Measurements from ENCODE around the gene NMNAT2.
A peak's percentile ranks its signal among the peaks of the same experiment; 100 is the strongest.

NMNAT2 gene

GRCh38 chr1:183215076-183215720 is 203.0 kb downstream of the NMNAT2 start:
- no peak overlapping the region for H3K27ac ChIP-seq (ENCODE audit: low read depth, low read length)
- peaks cover 31% of the 10 kb centered on the region for H3K4me1 ChIP-seq (ENCODE audit: control insufficient read depth, insufficient read depth, low read length)
- no peak overlapping the region for H3K4me3 ChIP-seq (ENCODE audit: low read length)
- no peak overlapping the region for H3K9ac ChIP-seq (ENCODE audit: low read length)
- no peaks in the 10 kb centered on the region for H3K27me3 ChIP-seq (ENCODE audit: control insufficient read depth, insufficient read depth, low read length)
- H3K36me3 ChIP-seq (ENCODE audit: control insufficient read depth, insufficient read depth, low read length) = no peaks in the 10 kb centered on the region

GRCh38 chr1:183214021-183214970 is 203.9 kb downstream of the NMNAT2 start:
- Histone ChIP-seq H3K36me3 (ENCODE audit: control insufficient read depth, insufficient read depth, low read length) (no peaks in the 10 kb centered on the region), H3K27me3 (ENCODE audit: control insufficient read depth, insufficient read depth, low read length) (no peaks in the 10 kb centered on the region), H3K4me1 (ENCODE audit: control insufficient read depth, insufficient read depth, low read length) (peaks cover 25% of the 10 kb centered on the region), H3K4me3 (ENCODE audit: low read length) (no peak overlapping the region), H3K9ac (ENCODE audit: low read length) (no peak overlapping the region), H3K27ac (ENCODE audit: low read depth, low read length) (no peak overlapping the region)

GRCh38 chr1:183212870-183213269 is 205.3 kb downstream of the NMNAT2 start:
- Histone ChIP-seq H3K36me3 (ENCODE audit: control insufficient read depth, insufficient read depth, low read length) (no peaks in the 10 kb centered on the region), H3K4me1 (ENCODE audit: control insufficient read depth, insufficient read depth, low read length) (peaks cover 11% of the 10 kb centered on the region)

GRCh38 chr1:183210681-183211080 is 207.5 kb downstream of the NMNAT2 start:
- no peak overlapping the region for H3K27ac ChIP-seq (ENCODE audit: low read depth, low read length)
- no peak overlapping the region for H3K9ac ChIP-seq (ENCODE audit: low read length)
- no peak overlapping the region for H3K4me3 ChIP-seq (ENCODE audit: low read length)
- H3K36me3 ChIP-seq (ENCODE audit: control insufficient read depth, insufficient read depth, low read length) = no peaks in the 10 kb centered on the region
- no peaks in the 10 kb centered on the region for H3K27me3 ChIP-seq (ENCODE audit: control insufficient read depth, insufficient read depth, low read length)
- no peaks in the 10 kb centered on the region for H3K4me1 ChIP-seq (ENCODE audit: control insufficient read depth, insufficient read depth, low read length)

More at GRCh38 chr1:183212870-183213269, 205.3 kb downstream of the NMNAT2 start:
- H3K4me3 ChIP-seq (ENCODE audit: low read length) = no peak overlapping the region
- H3K27me3 ChIP-seq (ENCODE audit: control insufficient read depth, insufficient read depth, low read length) = no peaks in the 10 kb centered on the region
- no peak overlapping the region for H3K9ac ChIP-seq (ENCODE audit: low read length)
- H3K27ac ChIP-seq (ENCODE audit: low read depth, low read length) = no peak overlapping the region

DNA sequence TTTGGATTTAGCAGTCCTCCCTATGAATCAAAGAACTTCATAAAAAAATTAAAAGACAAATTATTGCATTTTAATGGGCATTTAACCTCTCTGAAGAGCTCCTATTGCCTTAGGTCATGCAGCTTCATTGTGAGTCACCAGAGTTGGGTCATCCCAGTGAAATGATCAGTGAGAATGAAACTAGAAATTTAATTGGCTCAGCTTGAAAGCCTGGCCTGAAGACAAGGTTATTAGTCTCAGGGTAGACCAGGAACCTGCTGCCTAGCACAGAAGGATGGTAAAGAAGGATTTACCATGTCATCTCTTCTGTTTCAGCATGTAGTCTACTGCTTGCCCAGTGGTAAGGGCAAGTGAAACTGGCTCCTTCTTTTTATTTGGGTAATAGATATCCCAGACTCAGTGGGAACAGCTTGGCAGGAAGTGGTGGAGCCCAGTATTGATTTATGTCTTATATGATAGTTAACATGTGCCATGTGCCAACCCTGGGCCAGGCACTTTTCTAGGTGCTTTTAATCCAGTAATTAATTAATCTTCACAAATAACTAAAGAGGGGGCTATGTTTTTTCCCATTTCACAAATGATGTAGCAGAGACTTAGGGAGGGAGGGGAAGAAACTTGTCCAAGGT is 208.5 kb downstream of the NMNAT2 start:
- no peak overlapping the region for H3K4me3 ChIP-seq (ENCODE audit: low read length)
- H3K27ac ChIP-seq (ENCODE audit: low read depth, low read length) = no peak overlapping the region
- no peak overlapping the region for H3K9ac ChIP-seq (ENCODE audit: low read length)
- H3K36me3 ChIP-seq (ENCODE audit: control insufficient read depth, insufficient read depth, low read length) = no peaks in the 10 kb centered on the region
- peaks cover 4% of the 10 kb centered on the region for H3K4me1 ChIP-seq (ENCODE audit: control insufficient read depth, insufficient read depth, low read length)
- H3K27me3 ChIP-seq (ENCODE audit: control insufficient read depth, insufficient read depth, low read length) = no peaks in the 10 kb centered on the region

- Histone ChIP-seq H3K27me3 (ENCODE audit: control insufficient read depth, insufficient read depth, low read length) (no peaks in the 10 kb centered on the region), H3K4me1 (ENCODE audit: control insufficient read depth, insufficient read depth, low read length) (peaks cover 4% of the 10 kb centered on the region), H3K9ac (ENCODE audit: low read length) (no peak overlapping the region), H3K27ac (ENCODE audit: low read depth, low read length) (no peak overlapping the region), H3K4me3 (ENCODE audit: low read length) (no peak overlapping the region), H3K36me3 (ENCODE audit: control insufficient read depth, insufficient read depth, low read length) (no peaks in the 10 kb centered on the region)
Observed at GRCh38 chr1:183206538-183207122, 211.6 kb downstream of the NMNAT2 start.

DNA sequence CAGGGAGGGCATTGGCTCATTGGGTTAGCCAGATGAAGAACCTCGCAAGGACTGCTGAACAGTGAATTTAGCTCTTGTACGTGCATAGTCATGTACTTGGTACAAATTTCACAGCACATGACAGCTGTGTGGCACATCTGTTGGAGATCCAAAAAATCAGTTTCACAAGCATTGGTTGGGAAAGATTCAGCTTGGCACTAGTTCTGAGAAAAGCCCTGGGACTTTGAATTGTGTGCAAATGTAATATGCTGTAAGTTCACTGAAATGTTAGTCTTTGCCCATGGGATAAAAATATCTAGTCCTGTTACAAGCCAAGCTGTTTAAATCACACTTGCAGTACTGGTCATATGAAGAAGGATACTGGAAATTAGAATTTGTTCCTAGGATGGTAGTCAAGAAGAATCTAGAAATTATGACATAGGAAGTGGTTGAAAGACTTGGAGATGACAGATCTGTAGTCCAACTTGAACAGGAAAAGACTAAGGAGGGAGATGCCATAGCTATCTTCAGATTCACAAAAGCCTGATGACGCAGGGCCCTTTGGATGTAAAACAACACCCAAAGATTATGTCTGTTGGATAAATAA is 212.9 kb downstream of the NMNAT2 start:
- Histone ChIP-seq H3K27me3 (ENCODE audit: control insufficient read depth, insufficient read depth, low read length) (no peaks in the 10 kb centered on the region), H3K4me1 (ENCODE audit: control insufficient read depth, insufficient read depth, low read length) (peaks cover 4% of the 10 kb centered on the region), H3K4me3 (ENCODE audit: low read length) (no peak overlapping the region), H3K27ac (ENCODE audit: low read depth, low read length) (peak overlapping the region; percentile 75), H3K36me3 (ENCODE audit: control insufficient read depth, insufficient read depth, low read length) (no peaks in the 10 kb centered on the region), H3K9ac (ENCODE audit: low read length) (no peak overlapping the region)

GRCh38 chr1:183203094-183203493 is 215.1 kb downstream of the NMNAT2 start:
- H3K36me3 ChIP-seq (ENCODE audit: control insufficient read depth, insufficient read depth, low read length) = no peaks in the 10 kb centered on the region
- H3K4me1 ChIP-seq (ENCODE audit: control insufficient read depth, insufficient read depth, low read length) = peaks cover 7% of the 10 kb centered on the region
- no peaks in the 10 kb centered on the region for H3K27me3 ChIP-seq (ENCODE audit: control insufficient read depth, insufficient read depth, low read length)
- no peak overlapping the region for H3K27ac ChIP-seq (ENCODE audit: low read depth, low read length)
- H3K4me3 ChIP-seq (ENCODE audit: low read length) = no peak overlapping the region
- no peak overlapping the region for H3K9ac ChIP-seq (ENCODE audit: low read length)

- peaks cover 9% of the 10 kb centered on the region for H3K4me1 ChIP-seq (ENCODE audit: control insufficient read depth, insufficient read depth, low read length)
- no peak overlapping the region for H3K4me3 ChIP-seq (ENCODE audit: low read length)
- no peak overlapping the region for H3K27ac ChIP-seq (ENCODE audit: low read depth, low read length)
- no peaks in the 10 kb centered on the region for H3K27me3 ChIP-seq (ENCODE audit: control insufficient read depth, insufficient read depth, low read length)
- no peaks in the 10 kb centered on the region for H3K36me3 ChIP-seq (ENCODE audit: control insufficient read depth, insufficient read depth, low read length)
- no peak overlapping the region for H3K9ac ChIP-seq (ENCODE audit: low read length)
Observed at GRCh38 chr1:183200451-183200850, 217.7 kb downstream of the NMNAT2 start.

DNA sequence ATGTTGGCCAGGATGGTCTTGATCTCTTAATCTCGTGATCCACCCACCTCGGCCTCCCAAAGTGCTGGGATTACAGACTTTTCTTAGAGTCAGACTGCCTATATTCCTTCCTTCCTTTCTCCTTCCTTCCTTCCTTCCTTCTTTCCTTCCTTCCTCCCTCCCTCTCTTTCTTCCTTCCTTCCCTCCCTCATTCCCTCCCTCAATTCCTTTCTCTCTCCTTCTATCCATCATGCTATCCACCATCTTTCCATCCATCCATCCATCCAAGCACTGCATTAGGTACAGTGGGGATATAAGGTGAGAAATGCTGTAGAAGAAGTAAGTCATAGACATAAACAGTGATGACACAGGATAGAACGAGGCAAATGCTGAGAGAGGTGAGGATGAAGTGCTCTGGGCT is 218.9 kb downstream of the NMNAT2 start:
- H3K36me3 ChIP-seq (ENCODE audit: control insufficient read depth, insufficient read depth, low read length) = no peaks in the 10 kb centered on the region
- H3K4me3 ChIP-seq (ENCODE audit: low read length) = no peak overlapping the region
- no peak overlapping the region for H3K27ac ChIP-seq (ENCODE audit: low read depth, low read length)
- H3K4me1 ChIP-seq (ENCODE audit: control insufficient read depth, insufficient read depth, low read length) = peaks cover 5% of the 10 kb centered on the region
- H3K9ac ChIP-seq (ENCODE audit: low read length) = no peak overlapping the region
- H3K27me3 ChIP-seq (ENCODE audit: control insufficient read depth, insufficient read depth, low read length) = no peaks in the 10 kb centered on the region

GRCh38 chr1:183198463-183198862 is 219.7 kb downstream of the NMNAT2 start:
- Histone ChIP-seq H3K27ac (ENCODE audit: low read depth, low read length) (peak overlapping the region; percentile 86), H3K27me3 (ENCODE audit: control insufficient read depth, insufficient read depth, low read length) (no peaks in the 10 kb centered on the region), H3K9ac (ENCODE audit: low read length) (no peak overlapping the region)

More at GRCh38 chr1:183198463-183198862, 219.7 kb downstream of the NMNAT2 start:
- Histone ChIP-seq H3K4me1 (ENCODE audit: control insufficient read depth, insufficient read depth, low read length) (peaks cover 5% of the 10 kb centered on the region), H3K36me3 (ENCODE audit: control insufficient read depth, insufficient read depth, low read length) (no peaks in the 10 kb centered on the region), H3K4me3 (ENCODE audit: low read length) (no peak overlapping the region)
